Measurements from ENCODE around the gene KRTAP10-1.
"Not testable (repeated sequence)": the region's sequence is repeated elsewhere in the genome, so short reads cannot be mapped to it uniquely, and the experiment has no call there.

The KRTAP10-1 gene

DNA sequence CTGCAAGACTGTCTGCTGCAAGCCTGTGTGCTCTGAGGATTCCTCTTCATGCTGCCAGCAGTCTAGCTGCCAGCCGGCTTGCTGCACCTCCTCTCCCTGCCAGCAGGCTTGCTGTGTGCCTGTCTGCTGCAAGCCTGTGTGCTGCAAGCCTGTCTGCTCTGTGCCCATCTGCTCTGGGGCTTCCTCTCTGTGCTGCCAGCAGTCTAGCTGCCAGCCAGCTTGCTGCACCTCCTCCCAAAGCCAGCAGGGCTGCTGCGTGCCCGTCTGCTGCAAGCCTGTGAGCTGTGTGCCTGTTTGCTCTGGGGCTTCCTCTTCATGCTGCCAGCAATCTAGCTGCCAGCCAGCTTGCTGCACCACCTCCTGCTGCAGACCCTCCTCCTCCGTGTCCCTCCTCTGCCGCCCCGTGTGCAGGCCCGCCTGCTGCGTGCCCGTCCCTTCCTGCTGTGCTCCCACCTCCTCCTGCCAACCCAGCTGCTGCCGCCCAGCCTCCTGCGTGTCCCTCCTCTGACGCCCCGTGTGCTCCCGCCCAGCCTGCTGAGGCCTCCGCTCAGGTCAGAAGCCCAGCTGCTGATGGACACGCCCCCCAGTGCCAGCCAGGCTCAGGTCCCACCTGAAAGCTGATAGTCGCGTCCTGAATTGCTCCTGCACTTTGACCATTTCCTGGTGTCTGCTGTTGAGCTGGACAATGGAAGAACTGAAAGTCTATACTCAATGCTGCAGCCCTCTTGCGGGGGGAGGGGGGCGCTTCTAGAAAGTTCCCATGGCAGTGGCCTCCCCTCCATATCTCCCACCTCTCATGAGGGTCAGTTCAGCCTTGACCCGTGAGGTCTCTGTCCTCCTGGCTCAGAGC, 34.7 kb upstream of the KRTAP10-1 start:
- no peak overlapping the region for H3K4me3 ChIP-seq (replicated peaks; ENCODE audit: low read depth, low read length)
- TF ChIP-seq, protein P1, sequence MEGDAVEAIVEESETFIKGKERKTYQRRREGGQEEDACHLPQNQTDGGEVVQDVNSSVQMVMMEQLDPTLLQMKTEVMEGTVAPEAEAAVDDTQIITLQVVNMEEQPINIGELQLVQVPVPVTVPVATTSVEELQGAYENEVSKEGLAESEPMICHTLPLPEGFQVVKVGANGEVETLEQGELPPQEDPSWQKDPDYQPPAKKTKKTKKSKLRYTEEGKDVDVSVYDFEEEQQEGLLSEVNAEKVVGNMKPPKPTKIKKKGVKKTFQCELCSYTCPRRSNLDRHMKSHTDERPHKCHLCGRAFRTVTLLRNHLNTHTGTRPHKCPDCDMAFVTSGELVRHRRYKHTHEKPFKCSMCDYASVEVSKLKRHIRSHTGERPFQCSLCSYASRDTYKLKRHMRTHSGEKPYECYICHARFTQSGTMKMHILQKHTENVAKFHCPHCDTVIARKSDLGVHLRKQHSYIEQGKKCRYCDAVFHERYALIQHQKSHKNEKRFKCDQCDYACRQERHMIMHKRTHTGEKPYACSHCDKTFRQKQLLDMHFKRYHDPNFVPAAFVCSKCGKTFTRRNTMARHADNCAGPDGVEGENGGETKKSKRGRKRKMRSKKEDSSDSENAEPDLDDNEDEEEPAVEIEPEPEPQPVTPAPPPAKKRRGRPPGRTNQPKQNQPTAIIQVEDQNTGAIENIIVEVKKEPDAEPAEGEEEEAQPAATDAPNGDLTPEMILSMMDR (IDR thresholded peaks at IDR 0.05; ENCODE audit: low read length, missing control alignments) = no peak
- DNase-seq (ENCODE audit: low read depth) = no peak

DNA sequence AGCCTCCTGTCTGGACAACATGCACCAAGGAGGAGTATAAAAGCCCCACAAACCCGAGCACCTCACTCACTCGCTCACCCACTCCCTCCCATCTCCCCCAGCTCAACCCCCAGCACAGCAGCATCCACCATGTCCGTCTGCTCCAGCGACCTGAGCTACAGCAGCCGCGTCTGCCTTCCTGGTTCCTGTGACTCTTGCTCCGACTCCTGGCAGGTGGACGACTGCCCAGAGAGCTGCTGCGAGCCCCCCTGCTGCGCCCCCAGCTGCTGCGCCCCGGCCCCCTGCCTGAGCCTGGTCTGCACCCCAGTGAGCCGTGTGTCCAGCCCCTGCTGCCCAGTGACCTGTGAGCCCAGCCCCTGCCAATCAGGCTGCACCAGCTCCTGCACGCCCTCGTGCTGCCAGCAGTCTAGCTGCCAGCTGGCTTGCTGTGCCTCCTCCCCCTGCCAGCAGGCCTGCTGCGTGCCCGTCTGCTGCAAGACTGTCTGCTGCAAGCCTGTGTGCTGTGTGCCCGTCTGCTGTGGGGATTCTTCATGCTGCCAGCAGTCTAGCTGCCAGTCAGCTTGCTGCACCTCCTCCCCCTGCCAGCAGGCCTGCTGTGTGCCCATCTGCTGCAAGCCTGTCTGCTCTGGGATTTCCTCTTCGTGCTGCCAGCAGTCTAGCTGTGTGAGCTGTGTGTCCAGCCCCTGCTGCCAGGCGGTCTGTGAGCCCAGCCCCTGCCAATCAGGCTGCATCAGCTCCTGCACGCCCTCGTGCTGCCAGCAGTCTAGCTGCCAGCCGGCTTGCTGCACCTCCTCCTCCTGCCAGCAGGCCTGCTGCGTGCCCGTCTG, 33.8 kb upstream of the KRTAP10-1 start, which contains the start of gene KRTAP10-4:
KRTAP10-4 (plus strand) TSS at position 100 of the 827 bp plus-strand sequence; CDS start at position 130, 30 bp downstream.
- H3K4me3 ChIP-seq (replicated peaks; ENCODE audit: low read depth, low read length); DNase-seq (ENCODE audit: low read depth): not testable (repeated sequence)

DNA sequence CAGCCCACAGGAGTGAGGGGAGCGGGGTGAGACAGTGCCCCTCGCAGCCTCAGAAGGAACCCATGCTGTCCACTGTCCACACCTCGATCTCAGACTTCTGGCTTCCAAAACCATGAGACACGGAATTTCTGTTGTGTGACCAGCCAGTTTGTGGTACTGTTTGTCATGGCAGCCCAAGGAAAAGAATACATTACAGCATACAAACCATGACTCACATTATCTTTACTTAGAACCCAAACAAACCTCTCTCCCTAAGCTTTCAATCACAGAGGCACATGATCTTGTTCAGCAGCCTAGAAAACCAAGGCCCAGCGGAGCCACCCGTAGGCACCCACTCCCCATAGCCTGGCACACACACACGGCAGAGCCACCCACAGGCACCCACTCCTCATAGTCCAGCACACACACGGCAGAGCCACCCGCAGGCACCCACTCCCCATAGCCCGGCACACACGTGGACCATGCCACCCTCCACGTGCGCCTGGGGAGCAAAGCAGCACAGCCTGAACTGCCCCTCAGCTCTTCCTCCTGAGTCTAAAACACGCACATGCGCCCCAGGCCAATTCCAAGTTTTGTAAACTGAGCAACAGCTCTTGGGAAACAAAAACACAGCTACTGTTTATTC, 33.1 kb upstream of the KRTAP10-1 start:
- TF ChIP-seq, protein P1 (IDR thresholded peaks at IDR 0.05; ENCODE audit: low read length, missing control alignments) = no peak
- DNase-seq (ENCODE audit: low read depth) = no peak
- no peak overlapping the region for H3K4me3 ChIP-seq (replicated peaks; ENCODE audit: low read depth, low read length)

DNA sequence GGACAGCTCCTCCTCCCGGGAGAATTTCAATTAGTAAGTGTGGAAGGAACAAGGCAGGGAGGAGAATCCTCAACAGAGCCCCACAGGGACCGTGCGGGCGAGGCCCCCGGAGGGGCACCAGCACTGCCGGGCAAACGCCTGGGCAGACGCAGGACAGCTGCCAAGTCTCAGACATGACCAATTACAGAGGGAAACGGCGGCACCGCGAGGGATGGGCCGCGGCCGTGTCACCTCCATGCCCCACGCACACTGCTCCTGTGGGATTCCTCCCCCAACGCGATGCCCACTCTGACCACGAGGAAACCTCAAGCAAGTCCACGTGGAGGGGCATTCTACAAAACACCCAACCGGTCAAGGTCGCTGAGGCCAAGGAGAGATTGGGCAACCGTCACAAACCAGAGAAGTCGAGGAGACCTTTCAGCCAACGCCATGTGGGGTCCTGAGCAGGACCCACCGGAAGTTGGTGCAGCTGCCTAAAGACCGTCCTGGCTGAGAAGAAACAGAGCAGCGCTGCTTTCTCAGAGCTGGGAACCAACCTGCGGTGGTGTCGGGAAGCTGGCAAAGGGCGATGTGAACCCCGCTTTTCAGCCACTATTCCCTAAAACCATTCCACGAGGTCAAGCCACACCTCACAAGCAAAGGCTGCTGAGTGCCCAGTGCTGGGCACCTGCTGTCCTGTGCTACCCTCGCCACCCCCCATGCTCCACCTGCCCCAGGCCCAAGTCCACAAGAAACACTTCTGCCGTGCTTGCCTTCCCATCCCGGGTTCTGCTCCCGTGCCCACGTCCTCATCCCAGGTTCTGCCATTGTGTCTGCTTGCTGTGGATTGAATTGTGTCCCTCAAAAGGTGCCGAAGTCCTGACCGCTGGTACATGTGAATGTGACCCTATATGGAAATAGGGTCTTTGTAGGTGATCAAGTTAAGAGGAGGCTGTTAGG, 32.1 kb upstream of the KRTAP10-1 start:
- DNase-seq (ENCODE audit: low read depth) = no peak
- TF ChIP-seq, protein P1 (IDR thresholded peaks at IDR 0.05; ENCODE audit: low read length, missing control alignments) = no peak
- H3K4me3 ChIP-seq (replicated peaks; ENCODE audit: low read depth, low read length) = no peak overlapping the region

DNA sequence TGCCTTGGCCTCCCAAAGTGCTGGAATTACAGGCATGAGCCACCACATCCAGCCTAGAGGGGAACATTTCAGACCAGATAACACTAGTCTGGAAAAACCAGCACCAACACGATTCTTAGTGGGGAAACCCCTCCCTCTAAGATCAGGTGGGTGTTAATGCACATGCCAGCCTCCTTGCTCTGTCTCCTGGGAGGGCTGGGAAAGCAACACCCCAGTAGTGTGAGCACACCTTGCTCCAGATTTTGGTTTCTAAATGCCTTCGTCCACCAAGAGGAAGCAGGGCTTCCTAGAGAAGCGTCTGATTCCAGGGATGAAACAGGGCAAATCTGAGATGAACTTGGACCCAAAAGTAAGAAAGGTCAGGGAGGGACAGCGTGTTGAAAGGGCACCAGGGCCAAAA, 31.3 kb upstream of the KRTAP10-1 start:
- DNase-seq (ENCODE audit: low read depth) = no peak
- TF ChIP-seq, protein P1 (IDR thresholded peaks at IDR 0.05; ENCODE audit: low read length, missing control alignments) = no peak
- no peak overlapping the region for H3K4me3 ChIP-seq (replicated peaks; ENCODE audit: low read depth, low read length)

DNA sequence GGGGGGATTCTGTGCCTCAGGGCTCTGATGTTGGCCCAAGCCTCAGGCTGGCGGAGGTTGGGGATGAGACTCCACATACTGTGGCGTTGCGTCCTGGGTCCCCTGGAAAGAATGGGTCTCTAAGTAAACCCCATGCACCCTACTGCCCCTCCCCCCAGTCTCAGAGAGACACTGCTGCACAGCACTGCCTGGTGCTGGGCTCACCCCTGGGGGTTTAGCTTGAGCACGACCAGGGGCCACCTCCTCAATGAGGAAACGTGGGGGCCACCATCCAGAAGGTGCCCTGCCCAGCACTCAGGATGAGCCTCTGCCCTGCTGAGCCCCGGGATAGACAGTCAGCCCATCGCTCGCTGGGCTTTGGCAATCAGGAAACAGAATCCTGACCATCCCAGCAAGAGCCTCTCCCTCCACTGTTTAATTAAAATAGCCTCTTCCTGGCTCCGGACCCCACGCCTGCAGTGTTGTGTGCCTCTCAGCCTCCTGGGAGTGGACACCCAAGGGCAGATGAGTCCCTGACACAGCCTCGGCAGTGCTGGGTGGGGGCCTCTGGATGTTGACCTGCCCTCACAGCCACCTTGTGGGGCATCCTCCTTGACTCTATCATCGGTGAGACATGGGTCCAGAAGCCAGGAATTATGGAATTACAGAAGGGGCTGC, 30.0 kb upstream of the KRTAP10-1 start:
- no peak overlapping the region for H3K4me3 ChIP-seq (replicated peaks; ENCODE audit: low read depth, low read length)
- no peak for DNase-seq (ENCODE audit: low read depth)
- TF ChIP-seq, protein P1 (IDR thresholded peaks at IDR 0.05; ENCODE audit: low read length, missing control alignments) = no peak

Measured in fibroblast of pulmonary artery (primary cell).